Loucy (cell line): ENCODE measurements around the gene TMEM200B.

Source experiments
- CTCF ChIP-seq: fragments of 200-600 bp; sonication (generic); conservative IDR thresholded peaks from 2 replicates; pipeline ENCODE4 v1.5.1; 2014; ENCODE audit warnings: mild to moderate bottlenecking, antibody characterized with exemption, low read length
- EZH2phosphoT487 ChIP-seq: fragments of 200-600 bp; IDR thresholded peaks from 2 replicates; pipeline ENCODE4 v1.6.1; 2018; ENCODE audit warnings: antibody characterized with exemption, mild to moderate bottlenecking, moderate library complexity, borderline replicate concordance

DNA sequence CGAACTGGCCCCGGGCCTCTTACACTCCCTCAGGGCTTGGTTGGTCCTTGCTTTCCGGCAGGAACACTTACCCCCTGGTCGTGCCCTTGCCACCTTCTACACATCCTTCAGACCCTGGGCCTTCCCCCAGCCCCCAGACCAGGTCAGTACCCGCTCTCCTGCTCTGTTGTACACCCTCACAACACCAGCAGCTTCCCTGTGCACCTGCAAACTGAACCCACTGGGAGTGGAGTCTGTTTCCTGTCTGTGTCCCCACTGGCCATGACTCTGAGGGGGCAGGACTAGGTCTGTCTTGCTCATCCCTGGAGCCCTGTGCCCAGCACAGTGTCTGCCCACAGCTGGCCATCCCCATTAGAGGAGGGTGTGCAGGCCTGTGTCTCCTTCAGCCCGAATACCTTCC is 2.1 kb upstream of the TMEM200B start:
- TF ChIP-seq CTCF (no peak), EZH2phosphoT487 (no peak)
